GM12873 (cell line): ENCODE data around the gene PRELID2.

Source experiments
- TF ChIP-seq, protein P1 (sequence below): IDR thresholded peaks from 2 replicates; pipeline ENCODE4 v1.5.1; 2012; ENCODE audit warnings: low read depth, mild to moderate bottlenecking, moderate library complexity, low read length, control low read depth; ENCODE audit not compliant: insufficient read depth; ENCODE audit errors: missing control alignments

PRELID2 gene

DNA sequence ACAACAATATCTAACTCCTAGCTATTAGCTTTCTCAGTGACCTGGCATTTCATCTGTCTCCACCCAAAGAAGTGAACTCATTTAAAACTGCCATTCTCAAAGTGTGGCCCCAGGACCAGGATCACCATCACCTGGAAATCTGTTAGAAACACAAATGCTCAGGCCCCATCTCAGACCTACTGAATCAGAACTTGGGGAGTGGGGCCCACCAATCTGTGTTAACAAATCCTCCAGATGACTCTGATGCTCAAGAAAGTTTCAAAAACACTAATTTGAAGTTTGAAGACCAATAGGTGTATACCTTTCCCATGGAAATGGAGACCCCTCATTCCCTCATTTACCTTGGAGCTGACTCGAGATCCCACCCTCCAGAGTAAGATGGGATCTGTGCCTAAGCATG is 72.3 kb downstream of the PRELID2 start:
- TF ChIP-seq, protein P1, sequence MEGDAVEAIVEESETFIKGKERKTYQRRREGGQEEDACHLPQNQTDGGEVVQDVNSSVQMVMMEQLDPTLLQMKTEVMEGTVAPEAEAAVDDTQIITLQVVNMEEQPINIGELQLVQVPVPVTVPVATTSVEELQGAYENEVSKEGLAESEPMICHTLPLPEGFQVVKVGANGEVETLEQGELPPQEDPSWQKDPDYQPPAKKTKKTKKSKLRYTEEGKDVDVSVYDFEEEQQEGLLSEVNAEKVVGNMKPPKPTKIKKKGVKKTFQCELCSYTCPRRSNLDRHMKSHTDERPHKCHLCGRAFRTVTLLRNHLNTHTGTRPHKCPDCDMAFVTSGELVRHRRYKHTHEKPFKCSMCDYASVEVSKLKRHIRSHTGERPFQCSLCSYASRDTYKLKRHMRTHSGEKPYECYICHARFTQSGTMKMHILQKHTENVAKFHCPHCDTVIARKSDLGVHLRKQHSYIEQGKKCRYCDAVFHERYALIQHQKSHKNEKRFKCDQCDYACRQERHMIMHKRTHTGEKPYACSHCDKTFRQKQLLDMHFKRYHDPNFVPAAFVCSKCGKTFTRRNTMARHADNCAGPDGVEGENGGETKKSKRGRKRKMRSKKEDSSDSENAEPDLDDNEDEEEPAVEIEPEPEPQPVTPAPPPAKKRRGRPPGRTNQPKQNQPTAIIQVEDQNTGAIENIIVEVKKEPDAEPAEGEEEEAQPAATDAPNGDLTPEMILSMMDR: no peak

DNA sequence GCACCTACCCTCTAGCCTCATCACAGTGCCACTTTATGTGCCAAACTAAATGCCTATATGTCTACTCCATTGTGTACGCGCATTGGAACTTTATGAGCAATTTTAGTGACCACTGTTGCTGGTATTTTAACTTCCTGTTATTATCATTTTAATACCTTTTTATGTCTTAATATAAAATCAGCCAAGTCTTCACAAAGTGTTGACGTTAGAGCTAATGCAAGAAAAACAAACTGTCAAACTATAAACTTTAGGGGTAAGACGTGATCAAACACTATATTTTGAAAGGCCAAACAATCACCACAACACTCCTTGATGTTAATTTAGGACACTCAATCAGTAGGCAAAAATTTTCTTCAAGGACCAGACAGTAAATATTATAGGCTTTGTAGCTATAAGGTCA is 73.9 kb downstream of the PRELID2 start:
- TF ChIP-seq, protein P1: no peak

DNA sequence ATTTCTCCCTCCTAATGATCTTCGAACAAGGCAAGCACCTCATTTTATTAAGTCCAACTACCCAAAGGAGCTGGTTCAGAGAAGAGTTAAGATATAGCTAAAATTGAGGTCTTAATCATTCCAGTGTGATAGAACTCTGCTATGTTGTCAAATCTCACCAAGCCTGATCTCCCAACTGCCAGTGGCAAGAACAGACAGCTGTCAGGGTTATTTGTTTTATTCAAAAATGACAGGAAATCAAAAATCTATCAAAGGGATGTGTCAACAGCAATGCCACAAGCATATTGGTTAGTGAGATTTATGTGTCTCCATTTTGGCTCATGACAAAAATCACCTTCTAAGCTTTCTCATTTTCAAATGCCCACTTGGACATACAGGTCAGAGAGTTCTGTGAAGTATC is 74.5 kb downstream of the PRELID2 start:
- TF ChIP-seq, protein P1: no peak

DNA sequence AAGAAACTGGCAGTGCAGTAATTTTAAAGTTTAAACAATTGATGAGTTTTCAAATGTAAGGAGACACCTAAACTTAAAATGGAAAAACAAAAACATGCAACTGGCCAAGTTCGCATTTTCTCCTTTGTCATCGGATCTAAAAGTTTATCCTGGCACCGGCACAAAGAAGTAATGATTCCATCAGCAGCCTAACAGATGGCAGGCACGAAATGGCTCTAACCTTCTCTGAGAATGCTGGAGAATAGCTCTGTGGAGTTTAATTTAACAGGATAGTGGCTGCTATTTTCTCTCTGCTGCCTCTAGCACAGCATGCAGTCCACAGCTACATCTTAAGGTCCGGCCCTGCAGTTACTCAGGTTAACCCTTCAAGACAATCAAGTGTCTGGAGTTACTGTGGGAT is 82.2 kb downstream of the PRELID2 start:
- TF ChIP-seq, protein P1: no peak

DNA sequence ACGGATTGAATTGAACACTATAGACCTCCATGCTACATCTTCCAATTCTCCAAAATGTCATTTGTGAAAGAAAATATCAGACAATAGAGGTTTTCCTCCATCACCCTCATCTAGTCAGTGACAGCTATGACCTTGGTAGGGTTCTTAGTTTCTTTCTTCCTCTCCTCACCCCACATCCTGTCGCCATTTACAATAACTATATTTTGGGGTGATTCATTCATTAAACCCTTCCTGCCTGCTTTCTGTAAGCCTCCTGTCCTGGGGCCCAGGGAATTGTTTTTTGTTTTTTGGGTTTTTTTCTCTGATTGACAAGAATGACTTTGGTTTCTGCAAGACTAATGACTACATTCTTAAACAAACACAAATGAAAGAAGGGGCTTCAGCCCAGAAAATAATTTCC is 82.6 kb downstream of the PRELID2 start:
- TF ChIP-seq, protein P1: no peak

DNA sequence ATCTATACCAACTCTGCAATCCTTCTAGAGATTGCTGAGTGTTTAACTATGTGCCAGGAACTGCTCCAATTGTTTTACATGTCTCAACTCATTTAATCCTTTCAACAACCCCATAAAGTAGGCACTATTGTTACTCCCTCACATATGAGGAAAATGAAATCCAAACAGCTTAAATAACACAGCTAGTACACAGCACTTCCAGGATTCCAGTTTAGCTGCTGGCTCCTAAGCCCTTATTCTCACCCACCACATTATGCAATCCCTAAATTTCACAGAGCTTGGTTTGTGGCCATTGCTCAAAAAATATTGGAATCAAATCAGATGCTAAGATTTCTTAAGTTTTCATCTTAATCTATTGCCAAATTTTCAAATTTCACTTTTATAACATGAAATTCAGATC is 84.9 kb downstream of the PRELID2 start:
- TF ChIP-seq, protein P1: no peak

DNA sequence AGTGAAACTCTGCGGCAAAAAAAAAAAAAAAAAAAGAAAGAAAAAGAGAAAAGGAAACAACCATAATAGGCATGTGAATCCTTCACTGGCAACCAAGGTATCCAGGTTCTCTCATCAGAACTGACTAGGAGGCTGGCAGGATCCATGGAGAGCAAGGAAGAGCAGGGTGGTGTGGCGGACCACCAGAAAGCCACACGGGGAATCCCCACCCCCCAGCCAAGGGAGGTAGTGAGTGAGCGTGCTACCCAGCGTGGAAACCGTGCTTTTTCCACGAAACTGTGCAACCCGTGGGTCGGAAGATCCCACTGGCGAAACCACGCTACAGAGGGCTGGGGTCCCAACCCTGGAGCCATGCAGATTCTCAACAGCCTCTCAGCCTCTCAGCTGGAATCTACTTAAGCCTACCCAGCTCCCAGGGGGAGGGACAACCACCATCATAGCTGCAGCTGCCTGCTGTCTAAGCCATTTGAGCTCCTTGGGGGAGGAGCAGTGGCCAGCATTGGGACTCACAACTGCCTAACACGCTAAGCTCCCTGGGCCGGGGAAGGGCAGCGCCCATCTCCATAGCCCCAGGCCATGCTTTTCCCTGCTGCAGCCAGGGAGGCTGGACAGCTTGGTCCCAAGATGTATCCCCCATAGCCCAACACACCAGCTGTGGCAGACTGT is 91.6 kb downstream of the PRELID2 start:
- TF ChIP-seq, protein P1: no peak
